Measurements from ENCODE around the gene GM2A.

GM2A gene

DNA sequence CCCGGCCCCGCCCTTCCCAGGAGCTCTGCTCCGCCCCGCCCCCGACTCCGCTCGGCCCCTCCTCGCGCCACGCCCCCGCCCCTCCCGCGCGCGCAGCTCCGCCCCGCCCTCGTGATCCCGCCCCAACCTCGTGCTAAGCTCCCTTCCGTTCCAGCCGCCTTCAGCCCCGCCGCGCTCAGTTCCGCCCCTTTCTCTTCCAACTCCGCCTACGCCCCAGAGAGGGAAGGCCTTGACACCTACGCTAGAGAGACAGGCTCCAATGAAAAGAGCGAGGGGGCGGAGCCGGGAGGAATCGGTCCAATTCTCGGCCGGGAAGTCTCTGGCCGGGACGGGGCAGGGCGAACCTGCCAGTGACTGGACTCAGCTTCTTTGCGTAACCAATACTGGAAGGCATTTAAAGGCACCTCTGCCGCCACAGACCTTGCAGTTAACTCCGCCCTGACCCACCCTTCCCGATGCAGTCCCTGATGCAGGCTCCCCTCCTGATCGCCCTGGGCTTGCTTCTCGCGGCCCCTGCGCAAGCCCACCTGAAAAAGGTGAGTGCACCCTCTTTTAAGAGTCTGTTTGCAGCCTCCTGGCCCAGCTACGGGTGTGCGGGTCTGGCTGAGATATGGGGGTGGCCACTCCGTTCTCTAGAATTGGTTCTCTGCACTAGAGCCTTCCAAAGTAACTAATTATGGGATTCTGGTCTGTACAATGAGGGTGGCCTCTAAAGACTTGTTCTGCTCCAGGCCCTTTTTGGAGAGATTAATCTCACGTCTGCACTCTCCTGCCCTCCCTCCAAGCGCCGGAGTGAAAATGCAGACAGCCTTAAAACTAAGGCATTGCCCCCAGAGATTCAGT, at the start of gene GM2A:
Gene GM2A, plus strand, starts transcription at position 424 of the 843 bp plus-strand sequence. Its CDS starts 32 bp downstream, at position 456.
- DNase-seq, result peak; percentile 95

GRCh38 chr5:151204051-151204450, 48.9 kb upstream of the GM2A start:
- DNase-seq, result no peak

- DNase-seq, result no peak
Measured at GRCh38 chr5:151205411-151205810, 47.6 kb upstream of the GM2A start.

- no peak for DNase-seq
Measured at GRCh38 chr5:151208481-151208914, 44.5 kb upstream of the GM2A start.

DNA sequence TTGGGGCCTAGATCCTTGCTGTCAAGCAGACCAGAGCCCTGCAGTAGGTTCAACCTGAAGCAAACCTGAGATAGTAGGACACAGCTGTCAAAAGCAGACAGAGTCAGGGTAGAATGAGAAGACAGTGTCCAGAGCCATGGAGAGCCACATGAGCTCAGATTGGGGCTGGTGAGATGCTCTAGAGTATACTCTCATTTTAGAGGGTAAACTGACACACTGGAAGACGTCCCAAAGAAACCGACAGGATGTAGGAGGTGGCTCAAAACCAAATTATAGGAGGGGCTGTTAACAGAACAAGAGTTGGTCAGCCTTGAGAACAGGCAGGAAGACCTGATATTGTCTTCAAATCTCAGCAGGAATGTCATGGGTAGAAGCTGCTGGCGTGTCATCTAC, 40.6 kb upstream of the GM2A start:
- DNase-seq, result no peak

GRCh38 chr5:151213803-151214613, 39.0 kb upstream of the GM2A start:
- peak; percentile 81 for DNase-seq

DNA sequence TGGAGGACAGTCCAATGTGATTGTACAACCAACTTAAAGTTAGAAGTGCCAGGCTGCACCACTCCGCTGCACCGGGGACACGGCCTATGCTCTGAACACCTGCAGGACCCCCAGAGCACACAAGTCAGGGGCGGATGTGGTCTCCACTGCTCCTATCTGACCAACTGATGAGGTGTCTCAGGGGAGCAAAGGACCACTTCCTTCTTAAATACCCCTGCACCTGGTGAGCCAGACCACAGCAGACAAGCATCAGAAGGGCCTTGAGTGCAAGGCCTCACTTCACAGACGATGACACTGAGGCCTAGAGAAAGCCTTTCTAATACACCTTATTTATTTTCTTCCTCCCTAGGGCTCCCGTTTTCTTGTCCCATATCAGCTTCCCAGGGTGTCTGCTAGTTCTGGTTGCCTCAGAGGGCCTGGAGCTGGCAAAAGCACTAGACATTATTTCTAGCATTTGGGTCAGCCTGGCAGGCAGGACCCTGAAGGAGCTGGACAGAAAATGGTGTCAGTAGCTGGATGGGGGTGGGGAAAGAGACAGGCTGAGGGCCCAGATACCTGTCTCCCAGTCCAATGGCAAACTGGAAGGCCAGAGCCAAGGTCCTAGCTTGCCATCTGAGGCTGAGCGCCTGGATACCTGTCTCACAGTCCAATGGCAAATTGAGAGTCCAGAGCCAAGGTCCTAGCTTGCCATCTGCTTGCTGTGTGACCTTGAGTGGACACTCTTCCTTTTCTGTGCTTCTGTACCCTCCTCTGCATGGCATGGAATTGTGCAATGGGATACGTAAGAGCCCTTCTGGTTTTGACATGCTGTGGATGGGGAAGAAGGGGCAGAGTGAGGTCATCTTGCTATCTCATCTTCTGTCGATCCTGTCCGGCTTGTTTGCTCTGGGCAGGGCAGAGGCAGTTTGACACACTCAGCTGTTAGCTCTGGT, 38.1 kb upstream of the GM2A start:
- peak; percentile 43 for DNase-seq

- DNase-seq, result no peak
Measured at GRCh38 chr5:151215546-151215880, 37.5 kb upstream of the GM2A start.

GRCh38 chr5:151216781-151217180, 36.2 kb upstream of the GM2A start:
- DNase-seq, result no peak

GRCh38 chr5:151218177-151218576, 34.8 kb upstream of the GM2A start:
- no peak for DNase-seq

GRCh38 chr5:151219138-151219537, 33.8 kb upstream of the GM2A start:
- DNase-seq, result no peak

DNA sequence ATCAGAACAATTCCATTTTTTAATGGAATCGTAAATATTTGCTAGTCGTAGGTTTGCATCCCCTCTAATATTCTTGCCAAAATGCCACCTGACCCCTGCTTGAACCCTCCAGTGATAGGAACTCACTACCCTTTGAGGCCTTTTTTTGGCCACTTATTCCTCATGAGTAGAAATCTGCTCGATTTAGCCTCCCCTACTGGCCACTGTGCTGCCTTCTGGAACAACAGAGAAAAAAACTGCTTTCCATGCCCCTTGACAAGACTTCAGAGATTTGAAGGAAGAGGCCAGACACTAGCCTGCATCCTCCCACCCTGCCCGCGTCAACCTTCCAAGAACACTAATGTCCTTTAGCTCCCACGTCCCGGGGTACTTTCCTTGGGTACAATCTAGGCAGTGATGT, 33.2 kb upstream of the GM2A start:
- no peak for DNase-seq

- DNase-seq, result no peak
Measured at GRCh38 chr5:151221574-151221973, 31.4 kb upstream of the GM2A start.

DNA sequence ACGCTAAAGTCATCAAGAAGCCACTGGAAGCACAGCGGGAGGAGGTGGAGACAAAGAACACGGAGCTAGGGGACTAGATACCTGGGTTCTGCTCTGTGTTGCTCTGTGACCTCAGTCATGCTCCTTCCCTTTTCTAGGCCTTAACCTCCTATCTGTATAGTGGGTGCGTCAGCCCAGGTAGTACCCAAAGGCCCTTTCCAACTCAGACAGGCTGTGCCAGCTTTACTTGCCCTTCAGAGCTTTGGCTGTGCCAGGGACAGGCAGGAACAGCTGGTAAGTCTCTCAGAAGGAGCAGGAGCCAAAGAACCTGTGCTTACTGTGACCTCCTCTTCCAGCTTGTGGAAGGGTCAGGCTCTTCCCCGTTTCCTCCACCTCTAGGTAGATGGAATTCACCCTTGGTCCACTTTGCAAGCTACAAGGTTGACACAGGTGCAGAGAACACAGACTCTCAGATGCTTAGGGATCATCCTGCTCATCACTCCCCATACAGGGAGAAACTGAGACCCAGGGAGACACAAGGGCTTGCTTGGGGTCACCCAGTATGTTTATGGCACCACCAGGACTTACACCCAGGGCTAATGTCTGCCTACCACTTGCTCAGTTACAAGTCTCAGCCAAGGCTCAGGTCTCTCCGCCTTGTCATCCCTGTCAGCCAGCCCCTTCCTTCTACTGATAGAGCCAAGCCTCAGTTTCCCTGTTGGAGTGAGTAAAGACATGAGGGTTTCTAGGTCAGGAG, 30.8 kb upstream of the GM2A start:
- peak; percentile 34 for DNase-seq

GRCh38 chr5:151222790-151223446, 30.1 kb upstream of the GM2A start:
- DNase-seq, result no peak

DNA sequence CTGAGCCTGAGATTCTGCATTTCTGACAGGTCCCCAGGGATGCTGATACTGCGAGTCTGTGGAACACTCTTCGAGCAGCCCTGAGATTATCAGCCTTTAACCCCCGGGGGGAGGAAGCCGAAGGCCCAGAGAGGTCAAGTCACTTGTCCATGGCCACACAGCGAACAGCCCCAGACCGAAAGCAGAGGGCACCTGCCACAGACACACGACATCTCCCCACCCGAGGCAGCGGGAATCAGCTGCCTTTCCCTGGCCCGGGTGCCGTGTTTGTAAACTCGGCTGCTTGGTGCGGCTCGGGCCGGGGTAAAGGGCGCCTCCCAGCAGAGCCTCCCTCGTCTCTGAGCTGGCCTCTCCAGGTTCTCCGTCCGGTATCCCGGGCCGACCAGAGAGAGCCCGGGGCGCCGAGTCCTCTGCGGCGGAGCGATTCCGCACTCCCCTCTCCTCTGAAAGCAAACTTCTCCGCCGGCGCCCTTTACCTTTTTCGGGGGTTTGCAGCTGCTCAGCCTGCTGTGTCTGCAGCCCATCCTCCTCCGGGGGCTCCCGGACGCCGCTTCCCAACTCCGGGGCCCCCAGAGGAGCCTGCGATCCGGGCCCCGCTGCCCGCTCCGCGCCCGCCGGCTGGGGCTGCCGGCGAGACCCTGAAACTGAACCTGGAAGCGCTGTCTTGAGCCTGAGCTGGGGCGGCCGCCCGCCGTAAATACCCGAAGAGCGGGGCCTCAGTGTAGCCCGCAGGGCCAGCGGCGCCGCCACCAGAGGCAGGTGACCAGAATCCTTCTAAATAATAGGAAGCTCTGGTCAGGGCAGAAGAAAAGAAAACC, 29.3 kb upstream of the GM2A start, which contains the start of gene CCDC69:
Gene CCDC69, minus strand, starts transcription at position 646 of the 818 bp plus-strand sequence. Its CDS starts 122 bp downstream, at position 524.
- DNase-seq, result peak; percentile 69

DNA sequence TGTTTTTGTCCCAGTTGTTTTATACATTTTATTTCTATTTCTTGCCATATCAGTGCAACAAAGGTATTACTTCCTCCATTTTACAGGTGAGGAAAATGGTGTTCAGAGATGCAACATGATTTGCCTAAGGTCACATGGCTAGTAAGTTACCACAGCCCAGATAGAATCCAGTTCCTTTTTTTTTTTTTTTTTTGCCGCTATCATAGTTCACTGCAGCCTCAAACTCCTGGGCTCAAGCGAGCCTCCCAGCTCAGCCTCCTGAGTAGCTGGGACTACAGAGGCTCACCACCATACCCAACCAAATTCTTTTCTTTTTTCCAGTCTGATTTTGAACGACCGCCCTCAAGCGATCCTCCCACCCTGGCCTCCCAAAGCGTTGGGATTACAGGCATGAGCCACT, 28.6 kb upstream of the GM2A start:
- no peak for DNase-seq

- no peak for DNase-seq
Measured at GRCh38 chr5:151225071-151225470, 27.9 kb upstream of the GM2A start.

- DNase-seq, result no peak
Measured at GRCh38 chr5:151225475-151225874, 27.5 kb upstream of the GM2A start.

DNA sequence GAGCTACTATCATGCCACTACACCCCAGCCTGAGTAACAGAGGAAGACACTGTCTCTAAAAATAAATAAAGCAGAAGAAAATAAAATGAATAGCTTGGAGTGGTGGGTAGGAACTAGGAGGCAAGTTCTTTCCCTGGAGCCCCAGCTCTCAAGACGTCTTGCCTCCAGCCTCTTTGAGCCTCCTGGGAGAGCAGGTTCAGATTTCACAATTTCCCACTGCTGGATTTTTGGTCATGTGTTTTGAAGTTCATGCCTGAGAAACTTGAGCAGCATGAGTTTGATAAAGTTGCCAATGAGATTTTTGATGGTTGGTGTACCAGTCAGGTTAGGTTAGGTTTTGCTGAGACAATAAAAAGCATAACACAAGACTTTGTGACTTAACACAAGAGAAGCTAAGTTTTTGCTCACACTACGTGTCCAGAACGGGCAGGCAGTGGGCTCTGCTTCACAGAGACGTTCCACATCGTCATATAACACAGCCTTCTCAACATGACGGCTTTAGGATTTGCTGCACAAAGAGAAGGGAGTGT, 25.0 kb upstream of the GM2A start:
- no peak for DNase-seq

Measured in activated T-cell treated with anti-CD3 and anti-CD28 coated beads, Interleukin-2, amount 50 U/mL, for 1 hour (primary cell).